HAP-1 (cell line): Measurements from ENCODE around the gene BPIFB1.

Experiments used
- DNase-seq, 2 experiments: peaks; one replicate each; pipeline ENCODE4 v3.0.0-alpha.2; 2016 to 2020; ENCODE audit warnings: low spot score in 2 of 2
- H3K27me3 ChIP-seq: fragments of 250-450 bp; sonication (Bioruptor Pico); 2 replicates; pipeline ENCODE4 v1.5.1; 2020; ENCODE audit warnings: low read depth, mild to moderate bottlenecking, moderate library complexity
- H3K36me3 ChIP-seq: fragments of 250-450 bp; sonication (Bioruptor Pico); replicated peaks from 2 replicates; pipeline ENCODE4 v1.5.1; 2020; ENCODE audit warnings: mild to moderate bottlenecking
- H3K4me1 ChIP-seq: fragments of 250-450 bp; sonication (Bioruptor Pico); 2 replicates; pipeline ENCODE4 v1.5.1; 2020; ENCODE audit warnings: mild to moderate bottlenecking
- H3K4me3 ChIP-seq: fragments of 250-450 bp; sonication (Bioruptor Pico); 2 replicates; pipeline ENCODE4 v1.5.1; 2020; ENCODE audit warnings: mild to moderate bottlenecking, moderate library complexity
- H3K9me3 ChIP-seq: fragments of 250-450 bp; sonication (Bioruptor Pico); 2 replicates; pipeline ENCODE4 v1.5.1; 2020; ENCODE audit warnings: mild to moderate bottlenecking, moderate library complexity
- in situ Hi-C: fragments of 300-500 bp; cut with MboI; formaldehyde crosslinking; loops from 3 replicates; pipeline ENCODE4 v1.14.3; 2020; ENCODE audit warnings: low sequenced_read_pairs, inconsistent platforms, mixed read lengths

Gene BPIFB1

DNA sequence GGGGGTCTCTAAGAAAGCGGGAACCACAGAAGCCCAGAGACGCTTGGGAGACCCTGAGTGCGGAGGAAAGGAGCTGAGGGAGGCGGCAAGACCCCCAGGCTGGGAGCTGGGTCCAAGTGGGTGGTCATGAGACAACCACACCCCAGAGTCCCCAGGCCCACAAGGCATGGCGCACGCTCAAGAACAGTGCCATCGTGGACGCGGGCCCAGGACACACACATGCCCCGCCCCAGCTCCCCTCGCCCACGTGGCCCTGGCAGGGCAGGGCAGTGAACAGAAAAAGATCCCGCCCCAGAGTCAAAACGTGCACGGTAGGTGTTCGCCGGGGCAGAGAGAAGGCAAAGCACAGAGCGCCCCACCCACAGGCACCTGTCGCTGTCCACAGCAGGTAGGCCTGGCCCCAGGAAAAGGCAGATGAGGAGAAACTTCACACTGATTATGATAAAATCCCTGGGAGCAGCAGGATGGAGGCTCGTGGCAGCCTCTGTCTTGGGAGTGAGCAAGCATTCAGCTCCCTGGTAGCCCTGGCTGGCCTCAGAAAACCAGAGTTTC lies 50.0 kb downstream of the BPIFB1 start:
- H3K27me3 ChIP-seq: peaks cover 38% of the 10 kb centered on the region
- in situ Hi-C loops: no loop called here
- H3K36me3 ChIP-seq: no peaks in the 10 kb centered on the region
- no peak overlapping the region for H3K4me3 ChIP-seq
- H3K4me1 ChIP-seq: no peaks in the 10 kb centered on the region
- DNase-seq: no peak
- no peaks in the 10 kb centered on the region for H3K9me3 ChIP-seq

DNA sequence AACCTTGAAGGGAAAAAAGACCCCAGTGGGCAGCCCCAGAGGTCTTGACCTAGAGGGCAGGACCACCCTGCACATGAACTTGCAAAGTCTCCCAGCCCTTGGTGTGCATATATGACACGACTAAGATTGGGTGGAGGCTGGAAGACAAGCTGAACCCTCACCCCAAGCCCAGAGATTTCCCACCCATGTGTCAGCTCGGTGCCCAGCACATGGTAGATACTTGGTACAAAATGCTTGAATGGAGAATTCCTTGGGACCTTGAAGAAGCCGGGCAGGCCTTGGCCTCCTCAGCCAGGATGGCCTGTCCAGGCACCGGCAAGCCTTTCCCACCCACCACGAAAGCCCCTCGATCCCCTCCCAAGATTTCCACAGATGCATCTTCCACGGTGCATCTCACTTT lies 50.6 kb downstream of the BPIFB1 start:
- DNase-seq: no peak
- in situ Hi-C loops: no loop called here

DNA sequence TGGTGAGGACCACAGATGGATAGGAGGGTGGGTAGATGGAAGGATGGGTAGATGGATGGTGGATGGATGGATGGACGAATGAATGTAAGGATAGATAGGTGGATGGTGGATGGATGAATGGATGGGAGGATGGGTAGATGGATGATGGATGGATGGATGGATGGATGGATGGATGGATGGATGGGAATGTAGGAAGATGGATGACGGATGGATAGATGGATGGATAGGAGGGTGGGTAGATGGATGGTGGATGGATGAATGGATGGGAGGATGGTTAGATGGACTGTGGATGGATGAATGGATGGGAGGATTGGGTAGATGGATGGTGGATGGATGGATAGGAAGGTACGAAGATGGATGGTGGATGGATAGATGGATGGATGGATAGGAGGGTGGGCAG lies 51.1 kb downstream of the BPIFB1 start:
- Histone ChIP-seq H3K4me3 (no peak overlapping the region), H3K27me3 (peaks cover 27% of the 10 kb centered on the region), H3K4me1 (no peaks in the 10 kb centered on the region), H3K36me3 (no peaks in the 10 kb centered on the region), H3K9me3 (no peaks in the 10 kb centered on the region)
- DNase-seq: no peak
- in situ Hi-C loops: no loop called here

More for the DNA sequence above, 50.6 kb downstream of the BPIFB1 start:
- Histone ChIP-seq H3K36me3 (no peaks in the 10 kb centered on the region), H3K9me3 (no peaks in the 10 kb centered on the region), H3K4me1 (no peaks in the 10 kb centered on the region), H3K4me3 (no peak overlapping the region), H3K27me3 (peaks cover 32% of the 10 kb centered on the region)

DNA sequence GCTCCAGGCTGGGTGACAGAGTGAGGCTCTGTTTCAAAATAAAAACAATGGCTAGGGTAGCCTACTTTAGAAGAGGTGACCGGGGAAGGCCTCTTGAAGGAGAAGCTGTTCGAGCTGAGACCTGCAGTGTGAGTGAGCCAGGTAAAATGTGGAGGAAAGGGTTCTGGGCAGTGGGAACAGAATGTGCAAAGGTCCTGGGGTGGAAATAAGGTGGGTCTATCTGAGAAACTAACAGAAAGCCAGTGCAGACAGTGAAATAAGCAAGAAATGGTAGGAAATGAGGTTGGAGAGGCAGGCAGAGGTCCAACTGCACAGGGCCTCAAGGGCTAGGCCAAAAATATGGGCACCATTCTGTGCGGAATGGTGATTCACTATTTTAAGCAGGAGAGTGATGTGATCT lies 53.4 kb downstream of the BPIFB1 start:
- no peak overlapping the region for H3K4me3 ChIP-seq
- H3K36me3 ChIP-seq: no peaks in the 10 kb centered on the region
- no peaks in the 10 kb centered on the region for H3K9me3 ChIP-seq
- no peak for DNase-seq
- in situ Hi-C loops: no loop called here
- H3K4me1 ChIP-seq: no peaks in the 10 kb centered on the region
- H3K27me3 ChIP-seq: peaks cover 11% of the 10 kb centered on the region

DNA sequence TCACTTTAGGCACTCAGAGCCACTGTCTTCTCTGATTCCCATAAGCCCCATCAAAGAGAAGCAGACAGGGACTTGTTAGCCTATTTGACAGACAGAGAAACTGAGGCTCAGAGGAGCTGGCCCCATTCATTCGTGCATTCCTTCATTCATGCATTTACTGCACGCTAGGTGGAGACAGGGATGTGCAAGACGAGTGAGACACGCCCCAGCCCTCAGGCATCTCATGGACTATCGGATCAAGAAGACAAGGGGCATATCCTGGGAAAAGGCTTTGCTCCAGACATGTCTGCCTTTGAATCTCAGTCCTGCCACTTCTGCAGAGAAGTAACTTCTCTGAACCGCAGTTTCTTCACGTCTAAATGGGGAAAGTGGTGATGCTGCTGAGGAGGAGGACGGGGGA lies 54.1 kb downstream of the BPIFB1 start:
- H3K36me3 ChIP-seq: no peaks in the 10 kb centered on the region
- H3K9me3 ChIP-seq: no peaks in the 10 kb centered on the region
- DNase-seq: no peak
- H3K27me3 ChIP-seq: peaks cover 7% of the 10 kb centered on the region; the same call in 1 of the 2 replicates
- no peak overlapping the region for H3K4me3 ChIP-seq
- H3K4me1 ChIP-seq: no peaks in the 10 kb centered on the region
- in situ Hi-C loops: no loop called here

DNA sequence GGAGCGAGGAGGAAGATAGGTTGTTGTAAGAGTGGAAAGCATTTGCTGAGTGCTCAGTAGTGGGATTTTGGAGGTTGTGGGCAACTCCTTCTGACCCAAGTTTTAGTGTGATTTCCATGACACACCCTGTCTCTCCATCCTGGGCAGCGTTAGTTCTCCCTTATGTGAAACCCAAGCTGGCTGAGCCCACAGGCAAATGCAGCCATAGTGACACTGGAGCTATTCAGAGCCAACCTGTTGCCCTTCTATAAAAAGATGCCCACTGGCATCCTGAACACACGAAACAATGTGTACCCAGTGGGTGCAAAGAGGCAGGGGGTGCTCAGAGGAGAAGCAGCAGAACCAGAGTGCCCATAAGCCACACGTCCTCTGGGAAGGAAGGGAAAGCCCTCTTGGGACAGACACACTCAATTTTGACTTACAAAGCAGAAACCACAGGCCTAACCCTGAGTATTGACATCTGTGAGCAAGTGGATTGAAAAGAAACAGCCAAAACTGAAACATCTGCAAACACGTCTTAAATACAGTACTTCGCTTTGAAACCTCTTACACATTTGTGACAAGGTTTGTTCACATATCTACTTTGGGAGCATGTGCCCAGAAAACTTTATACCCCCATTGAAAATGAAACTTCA lies 54.6 kb downstream of the BPIFB1 start:
- Histone ChIP-seq H3K4me1 (no peaks in the 10 kb centered on the region), H3K4me3 (no peak overlapping the region), H3K36me3 (no peaks in the 10 kb centered on the region), H3K9me3 (no peaks in the 10 kb centered on the region), H3K27me3 (peaks cover 4% of the 10 kb centered on the region; the same call in 1 of the 2 replicates)
- in situ Hi-C loops: no loop called here
- DNase-seq: no peak

DNA sequence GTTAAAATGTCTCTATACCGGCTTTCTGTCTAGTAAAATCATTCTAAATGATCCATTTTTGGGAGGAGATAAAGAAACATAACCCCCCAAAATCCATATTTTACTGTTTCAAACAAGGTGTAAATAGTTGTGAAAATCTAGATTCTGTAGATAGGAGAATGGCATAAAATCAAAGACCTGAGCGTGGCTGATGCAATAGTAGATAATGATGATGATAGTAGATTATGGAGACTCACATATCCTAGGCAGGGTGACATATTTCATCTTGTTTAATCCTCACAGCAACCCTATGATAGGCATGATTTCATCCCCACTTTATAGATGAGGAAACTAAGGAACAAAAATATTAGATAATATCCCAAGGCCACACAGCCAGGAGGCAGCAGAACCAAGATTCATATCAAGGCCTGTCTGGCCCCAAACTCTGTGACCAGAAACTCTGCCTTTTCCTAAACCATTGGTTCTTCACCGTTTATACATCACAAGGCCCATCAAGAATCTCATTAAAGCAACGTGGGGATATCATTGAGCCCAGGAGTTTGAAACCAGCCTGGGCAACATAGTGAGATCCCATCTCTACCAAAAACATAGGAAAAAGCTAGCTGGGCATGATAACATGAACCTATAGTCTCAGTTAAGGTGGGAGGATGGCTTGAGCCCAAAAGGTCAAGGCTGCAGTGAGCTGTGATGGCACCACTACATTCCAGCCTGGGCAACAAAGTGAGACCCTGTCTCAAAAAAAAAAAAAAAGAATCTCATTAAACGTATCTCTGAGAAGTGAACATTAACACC lies 55.6 kb downstream of the BPIFB1 start:
- in situ Hi-C loops: no loop called here
- peaks cover 4% of the 10 kb centered on the region; the same call in 1 of the 2 replicates for H3K27me3 ChIP-seq
- no peaks in the 10 kb centered on the region for H3K9me3 ChIP-seq
- no peak overlapping the region for H3K4me3 ChIP-seq
- no peak for DNase-seq
- no peaks in the 10 kb centered on the region for H3K4me1 ChIP-seq
- no peaks in the 10 kb centered on the region for H3K36me3 ChIP-seq

DNA sequence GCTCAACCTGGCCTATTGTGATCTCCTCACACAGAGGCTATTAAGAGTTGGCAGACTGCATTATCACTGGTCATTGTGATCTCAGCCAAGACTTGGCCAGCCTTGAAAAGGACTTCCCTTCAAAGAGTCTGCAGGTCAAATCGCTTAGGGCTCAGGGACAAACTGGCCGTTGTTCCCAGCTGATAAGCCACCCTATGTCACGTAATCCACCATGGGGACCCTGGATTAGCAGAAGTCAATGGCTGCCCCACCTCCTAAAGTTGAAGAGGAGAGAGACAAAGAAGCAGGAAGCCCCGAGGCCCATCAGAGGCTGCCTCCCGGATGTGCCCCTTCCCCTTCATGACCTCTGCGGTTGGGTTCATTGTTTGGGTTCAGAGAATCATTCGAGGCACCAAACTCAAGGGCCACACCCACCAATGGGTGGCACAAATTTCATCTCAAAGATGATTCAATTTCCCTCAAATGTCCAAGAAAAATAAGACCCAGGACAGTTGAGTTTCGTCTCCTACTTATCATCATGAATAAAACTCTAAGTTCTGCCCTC lies 56.6 kb downstream of the BPIFB1 start:
- Histone ChIP-seq H3K4me3 (no peak overlapping the region), H3K9me3 (no peaks in the 10 kb centered on the region), H3K27me3 (peaks cover 2% of the 10 kb centered on the region; the same call in 1 of the 2 replicates), H3K4me1 (no peaks in the 10 kb centered on the region), H3K36me3 (no peaks in the 10 kb centered on the region)
- in situ Hi-C loops: no loop called here
- no peak for DNase-seq

DNA sequence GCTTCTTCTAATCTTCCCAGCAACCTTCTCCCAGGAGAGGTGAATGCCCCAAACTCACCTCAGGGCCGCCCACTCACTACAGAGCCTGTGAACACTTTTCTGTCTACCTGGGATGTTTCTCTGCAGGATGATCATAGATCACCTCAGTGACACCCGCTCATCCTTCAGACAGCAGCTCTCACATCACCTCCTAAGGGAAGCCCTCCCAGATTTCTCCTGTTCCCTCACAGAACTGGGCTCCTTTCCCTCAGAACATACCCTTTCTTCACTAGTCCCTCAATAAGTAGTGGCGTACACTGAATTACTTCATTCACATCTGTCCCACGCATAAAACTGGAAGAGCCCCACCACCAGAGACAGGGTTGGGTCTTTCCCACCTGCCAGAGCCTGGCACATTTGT lies 60.5 kb downstream of the BPIFB1 start:
- Histone ChIP-seq H3K4me1 (no peaks in the 10 kb centered on the region), H3K36me3 (no peaks in the 10 kb centered on the region), H3K4me3 (no peak overlapping the region), H3K27me3 (no peaks in the 10 kb centered on the region), H3K9me3 (no peaks in the 10 kb centered on the region)
- DNase-seq: no peak
- in situ Hi-C loops: no loop called here

DNA sequence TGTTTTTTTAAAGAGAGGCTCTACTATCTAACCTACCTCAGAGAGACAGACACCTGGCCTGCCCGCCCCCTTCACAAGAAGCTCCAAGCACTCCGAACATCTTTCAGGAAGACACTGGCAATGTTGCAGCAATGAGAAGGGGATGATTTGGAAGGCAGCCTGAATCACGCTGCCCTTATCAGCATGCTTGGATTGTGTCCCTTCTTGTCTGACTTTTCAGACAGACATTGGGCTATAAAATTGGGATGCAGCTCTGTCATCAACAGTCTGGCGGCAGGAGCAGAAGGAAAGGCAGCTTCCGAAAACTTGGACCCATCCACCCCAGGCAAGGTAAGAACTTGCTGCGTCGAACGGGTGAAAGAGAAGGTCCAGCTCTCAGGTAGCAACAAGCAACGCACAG lies 62.3 kb downstream of the BPIFB1 start:
- no peaks in the 10 kb centered on the region for H3K4me1 ChIP-seq
- H3K27me3 ChIP-seq: no peaks in the 10 kb centered on the region
- DNase-seq: no peak
- H3K36me3 ChIP-seq: no peaks in the 10 kb centered on the region
- no peaks in the 10 kb centered on the region for H3K9me3 ChIP-seq
- in situ Hi-C loops: no loop called here
- no peak overlapping the region for H3K4me3 ChIP-seq

DNA sequence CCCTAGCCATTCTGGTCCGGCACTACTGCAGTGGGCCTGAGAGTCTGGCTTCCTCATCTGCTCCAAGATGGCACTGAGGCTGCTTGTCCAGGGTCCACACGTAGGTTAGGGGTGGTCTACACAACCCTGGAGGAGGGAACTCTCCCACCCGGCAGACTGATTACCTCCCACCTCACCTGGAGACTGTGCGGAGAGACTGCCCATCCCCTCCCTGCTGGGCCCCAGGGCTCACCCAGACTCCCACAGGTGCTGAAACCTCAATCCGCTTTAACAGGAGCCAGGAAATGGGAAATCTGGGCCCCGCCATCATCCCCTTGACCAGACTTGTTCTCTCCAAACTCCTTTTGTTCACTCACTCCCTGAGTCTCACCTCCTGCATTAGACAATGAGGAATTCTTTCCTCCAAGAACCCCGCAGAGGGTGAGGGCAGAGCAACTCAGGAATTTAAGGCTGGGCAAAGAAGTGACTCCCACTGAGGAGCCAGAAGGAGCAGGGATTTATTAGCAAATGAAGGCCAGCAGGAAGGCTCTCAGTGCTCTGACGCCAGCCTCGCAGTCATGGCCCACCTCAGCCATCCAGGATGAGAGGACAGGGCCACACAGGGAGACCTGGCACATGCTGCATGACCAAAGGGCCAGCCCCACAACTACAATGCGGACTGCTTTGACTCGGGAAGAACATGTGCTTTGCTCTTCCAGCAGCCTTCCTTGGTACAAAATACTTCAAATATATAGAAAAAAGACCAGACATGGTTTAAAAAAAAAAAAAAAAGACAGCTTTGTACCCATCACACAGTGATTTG lies 65.3 kb downstream of the BPIFB1 start:
- H3K36me3 ChIP-seq: no peaks in the 10 kb centered on the region
- no peak overlapping the region for H3K4me3 ChIP-seq
- no peaks in the 10 kb centered on the region for H3K4me1 ChIP-seq
- no peaks in the 10 kb centered on the region for H3K9me3 ChIP-seq
- in situ Hi-C loops: no loop called here
- no peak for DNase-seq
- H3K27me3 ChIP-seq: no peaks in the 10 kb centered on the region

DNA sequence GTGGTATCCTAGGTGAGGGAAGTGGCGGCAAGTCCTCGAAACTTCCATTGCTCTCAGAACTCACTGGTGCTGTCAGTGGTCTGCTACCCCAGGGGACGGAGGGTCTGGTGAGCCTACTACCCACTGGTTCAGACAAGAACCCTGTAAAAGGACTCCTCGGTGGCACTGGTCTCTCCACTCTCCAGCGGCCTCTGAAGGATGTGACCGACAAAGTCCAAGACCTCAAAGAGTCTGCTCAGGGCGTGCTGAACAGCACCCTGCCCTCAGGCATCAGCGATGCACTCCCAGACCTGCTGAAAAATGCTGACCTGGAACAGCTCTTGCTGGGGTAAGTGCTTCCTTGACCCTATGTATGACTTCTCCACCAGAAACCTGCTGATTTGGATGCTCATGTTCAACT lies 66.5 kb downstream of the BPIFB1 start:
- H3K36me3 ChIP-seq: no peaks in the 10 kb centered on the region
- no peaks in the 10 kb centered on the region for H3K27me3 ChIP-seq
- H3K4me1 ChIP-seq: no peaks in the 10 kb centered on the region
- DNase-seq: no peak
- in situ Hi-C loops: no loop called here
- H3K4me3 ChIP-seq: no peak overlapping the region
- no peaks in the 10 kb centered on the region for H3K9me3 ChIP-seq

DNA sequence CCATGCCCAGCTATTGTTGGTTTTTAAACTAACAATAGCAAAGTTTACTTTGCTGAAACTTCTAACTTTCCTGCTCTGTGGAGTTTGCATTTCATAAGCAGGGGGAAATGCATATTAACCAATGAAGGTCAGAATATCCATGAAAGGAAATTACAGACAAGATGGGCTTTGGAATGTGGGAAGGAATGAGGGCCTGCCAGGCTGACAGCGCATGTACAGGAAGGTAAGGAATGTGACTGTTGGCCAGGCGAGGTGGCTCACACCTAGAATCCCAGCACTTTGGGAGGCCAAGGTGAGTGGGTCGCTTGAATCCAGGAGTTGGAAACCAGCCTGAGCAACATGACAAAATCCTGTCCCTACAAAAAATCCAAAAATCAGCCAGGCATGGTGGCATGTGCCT lies 68.7 kb downstream of the BPIFB1 start:
- no peaks in the 10 kb centered on the region for H3K27me3 ChIP-seq
- H3K36me3 ChIP-seq: no peaks in the 10 kb centered on the region
- in situ Hi-C loops: no loop called here
- H3K4me1 ChIP-seq: no peaks in the 10 kb centered on the region
- H3K9me3 ChIP-seq: no peaks in the 10 kb centered on the region
- H3K4me3 ChIP-seq: no peak overlapping the region
- DNase-seq: no peak
